ENCODE data around the gene TXNL1. TPM values are rescaled to one million over a fixed set of nuclear protein-coding genes. Genes with fewer than 3 reads are reported as not detected.
A peak's percentile ranks its signal among the peaks of the same experiment; 100 is the strongest.
"Not testable (repeated sequence)": the region's sequence is repeated elsewhere in the genome, so short reads cannot be mapped to it uniquely, and the experiment has no call there.

TXNL1 gene
- polyA plus RNA-seq, 4 donors = 94.3 to 131 (median 112) TPM

DNA sequence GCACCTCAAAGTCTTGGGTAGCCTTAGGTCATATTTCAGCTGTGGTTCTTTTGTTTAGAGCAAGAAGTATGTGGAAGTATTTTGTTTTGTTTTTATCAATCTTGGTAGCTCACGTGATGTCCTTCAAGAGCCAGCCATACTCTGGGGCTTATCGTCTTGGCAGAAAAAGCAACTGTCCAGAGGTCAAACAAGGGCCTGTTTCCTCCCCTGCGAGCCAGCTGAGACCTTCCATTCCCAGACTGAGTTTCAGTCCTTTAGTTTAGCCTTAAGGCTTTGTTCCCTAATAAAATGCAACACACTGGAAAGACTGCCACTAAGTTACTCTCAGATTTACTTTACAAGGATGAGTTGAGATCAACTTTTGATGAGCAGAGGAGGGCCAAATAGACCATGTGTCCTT lies 63.5 kb downstream of the TXNL1 start:
- DNase-seq (ENCODE audit: low read depth in 4 of 4, low spot score in 3 of 4) = no peak

DNA sequence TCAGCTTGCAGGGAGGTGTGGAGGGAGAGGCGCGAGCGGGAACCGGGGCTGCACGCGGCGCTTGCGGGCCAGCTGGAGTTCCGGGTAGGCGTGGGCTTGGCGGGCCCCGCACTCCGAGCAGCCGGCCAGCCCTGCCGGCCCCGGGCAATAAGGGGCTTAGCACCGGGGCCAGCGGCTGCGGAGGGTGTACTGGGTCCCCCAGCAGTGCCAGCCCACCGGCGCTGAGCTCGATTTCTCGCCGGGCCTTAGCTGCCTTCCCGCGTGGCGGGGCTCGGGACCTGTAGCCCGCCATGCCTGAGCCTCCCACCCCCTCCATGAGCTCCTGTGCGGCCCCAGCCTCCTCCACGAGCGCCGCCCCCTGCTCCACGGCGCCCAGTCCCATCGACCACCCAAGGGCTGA lies 66.1 kb downstream of the TXNL1 start:
- not testable (repeated sequence) for DNase-seq (ENCODE audit: low read depth in 4 of 4, low spot score in 3 of 4)

DNA sequence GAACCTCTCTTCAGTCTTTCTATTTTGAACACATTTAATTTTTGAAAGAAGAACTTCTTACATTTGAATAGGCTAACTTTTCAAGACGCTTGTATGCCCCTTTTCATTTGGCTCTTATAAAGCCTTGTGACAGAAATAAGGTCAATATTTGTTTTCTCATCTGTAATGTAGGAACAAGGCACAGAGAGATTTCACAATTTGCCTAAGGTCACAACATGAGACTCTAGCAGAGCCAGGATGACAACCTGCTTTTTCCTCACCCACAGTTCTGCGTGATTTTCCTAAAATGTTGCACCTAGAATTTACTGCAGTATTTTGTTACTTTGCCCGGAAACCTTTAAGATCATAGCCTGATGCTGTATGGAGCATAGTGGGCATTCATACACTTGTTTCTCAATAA lies 67.4 kb downstream of the TXNL1 start:
- no peak for DNase-seq (ENCODE audit: low read depth in 4 of 4, low spot score in 3 of 4)

DNA sequence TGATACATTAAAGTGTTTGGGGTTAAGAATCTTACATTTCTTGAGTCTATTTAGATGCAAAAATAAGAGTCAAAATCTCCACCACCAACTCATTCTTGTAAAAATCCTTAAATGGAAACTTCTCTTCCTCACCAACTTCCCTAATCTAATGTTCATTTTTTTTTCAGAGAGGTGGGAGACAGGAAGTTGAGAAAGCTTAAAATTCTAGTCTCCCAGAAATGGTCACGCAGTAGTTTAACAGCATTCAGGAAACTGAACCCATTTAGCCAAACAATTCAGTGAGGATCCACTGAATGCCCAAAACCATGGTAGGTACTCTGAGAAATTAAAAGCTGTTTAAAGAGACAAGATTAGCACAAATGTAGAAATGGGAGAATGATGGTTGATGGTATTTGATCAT lies 69.0 kb downstream of the TXNL1 start:
- no peak for DNase-seq (ENCODE audit: low read depth in 4 of 4, low spot score in 3 of 4)

DNA sequence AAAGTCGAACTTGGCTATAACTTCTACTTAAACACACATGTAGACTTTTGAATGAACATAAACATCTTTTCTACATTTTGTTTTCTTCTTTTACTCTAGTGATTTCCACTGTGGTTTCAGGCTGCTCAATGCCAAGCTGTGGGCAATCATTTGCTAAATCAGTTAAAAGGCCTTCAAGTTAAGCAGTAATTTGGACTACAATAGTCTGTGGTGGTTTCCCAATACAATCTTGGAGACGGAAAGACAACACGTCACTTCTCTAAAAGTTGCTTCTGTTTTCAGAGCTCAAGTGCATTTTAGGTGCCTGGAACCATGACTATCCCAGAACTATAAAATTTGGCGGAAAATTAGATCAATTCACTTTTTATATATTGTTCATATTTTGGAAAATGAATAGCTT lies 69.4 kb downstream of the TXNL1 start:
- DNase-seq (ENCODE audit: low read depth in 4 of 4, low spot score in 3 of 4) = no peak

DNA sequence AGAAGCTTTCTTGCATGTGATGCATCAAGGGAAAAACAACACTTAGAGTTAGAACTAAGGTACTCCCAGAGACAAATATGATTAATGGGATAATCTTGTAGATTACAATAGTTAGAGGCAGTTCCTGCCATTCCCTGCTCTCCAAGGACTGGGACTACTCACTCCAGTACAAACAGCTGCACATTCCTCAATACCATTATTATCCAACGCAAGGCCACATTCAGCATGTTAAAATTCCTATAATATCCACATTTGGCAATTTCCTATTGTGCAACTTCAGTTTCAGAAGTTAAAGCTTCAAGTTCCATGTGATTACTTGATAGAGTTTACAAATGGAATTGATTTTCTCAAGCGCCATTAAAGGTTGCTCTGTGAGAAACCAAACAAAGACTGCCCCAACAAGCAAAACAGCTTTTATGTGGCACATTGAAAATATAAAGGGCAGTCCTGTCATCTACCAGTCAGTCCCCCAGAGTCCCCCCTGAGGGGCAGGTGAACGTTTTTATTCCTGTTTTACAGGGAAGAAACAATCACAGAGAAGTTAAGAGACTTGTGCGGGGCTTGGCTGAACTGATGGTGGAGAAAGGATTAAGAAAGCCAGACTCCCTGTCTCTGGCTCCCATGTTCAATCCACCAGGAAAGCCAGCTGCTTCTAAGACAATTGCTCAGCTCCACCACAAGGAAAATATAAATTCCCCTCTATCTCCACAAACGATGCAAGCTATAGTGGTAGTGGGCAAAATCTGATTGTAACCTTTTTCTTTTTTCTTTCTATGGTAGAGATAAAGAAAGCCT lies 72.6 kb downstream of the TXNL1 start:
- no peak for DNase-seq (ENCODE audit: low read depth in 4 of 4, low spot score in 3 of 4)

DNA sequence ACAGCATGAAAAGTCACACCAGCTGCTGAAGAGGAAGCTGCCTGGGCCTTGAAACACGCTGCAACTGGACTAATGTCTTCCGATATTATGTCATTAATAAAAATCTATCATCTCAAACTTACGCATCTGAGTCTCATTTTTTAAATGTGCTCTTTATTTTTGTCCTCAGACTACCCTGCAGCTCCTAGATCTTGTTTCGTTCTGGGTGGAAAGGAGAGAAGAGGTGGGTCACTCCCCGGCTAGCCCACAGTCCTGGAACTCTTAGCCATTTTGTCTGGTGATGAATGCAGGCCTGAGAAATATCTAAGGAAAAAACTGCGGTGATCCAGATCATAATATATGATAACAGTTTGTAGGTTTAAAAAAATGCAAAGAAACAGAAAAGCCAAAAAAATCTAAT lies 73.3 kb downstream of the TXNL1 start:
- DNase-seq (ENCODE audit: low read depth in 4 of 4, low spot score in 3 of 4) = no peak

DNA sequence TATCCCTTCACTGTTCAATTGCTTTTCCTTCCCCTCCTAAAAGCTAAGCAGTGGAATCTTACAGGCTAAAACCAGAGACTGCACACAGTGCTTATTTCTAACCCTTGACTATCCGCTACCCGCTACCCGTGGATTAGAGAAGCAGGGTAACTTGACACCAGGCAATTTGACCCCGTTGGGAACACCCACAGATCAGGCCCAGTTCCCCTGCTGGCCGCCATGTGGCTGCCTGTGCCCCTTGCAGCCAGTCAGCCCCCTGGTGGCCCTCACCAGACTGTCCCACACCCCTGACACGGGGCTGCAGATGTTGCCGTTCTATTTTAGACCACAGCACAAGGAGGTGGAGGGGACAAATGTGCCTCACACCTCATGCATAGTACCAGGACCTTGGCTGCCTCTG lies 74.8 kb downstream of the TXNL1 start:
- DNase-seq (ENCODE audit: low read depth in 4 of 4, low spot score in 3 of 4) = peak in 1 of 4 donors; percentile 21

DNA sequence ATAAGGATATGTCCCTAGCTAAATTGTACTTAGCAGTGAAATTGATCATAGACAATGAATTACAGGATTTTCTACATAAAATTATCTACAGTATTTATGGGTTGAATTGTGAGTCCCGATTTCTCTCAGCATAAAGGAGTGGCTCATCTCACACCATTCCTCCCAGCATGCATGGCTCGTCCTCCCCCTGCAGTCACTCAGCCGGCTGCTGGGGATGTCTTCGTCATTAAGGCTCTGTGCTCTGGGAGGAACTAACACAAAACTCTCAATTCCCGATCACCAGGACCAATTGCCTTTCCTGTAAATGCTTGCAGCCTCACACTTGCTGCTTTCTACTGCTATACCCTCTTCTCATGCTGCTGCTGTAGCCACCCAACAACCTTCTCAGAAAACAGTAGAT lies 75.9 kb downstream of the TXNL1 start:
- no peak for DNase-seq (ENCODE audit: low read depth in 4 of 4, low spot score in 3 of 4)

DNA sequence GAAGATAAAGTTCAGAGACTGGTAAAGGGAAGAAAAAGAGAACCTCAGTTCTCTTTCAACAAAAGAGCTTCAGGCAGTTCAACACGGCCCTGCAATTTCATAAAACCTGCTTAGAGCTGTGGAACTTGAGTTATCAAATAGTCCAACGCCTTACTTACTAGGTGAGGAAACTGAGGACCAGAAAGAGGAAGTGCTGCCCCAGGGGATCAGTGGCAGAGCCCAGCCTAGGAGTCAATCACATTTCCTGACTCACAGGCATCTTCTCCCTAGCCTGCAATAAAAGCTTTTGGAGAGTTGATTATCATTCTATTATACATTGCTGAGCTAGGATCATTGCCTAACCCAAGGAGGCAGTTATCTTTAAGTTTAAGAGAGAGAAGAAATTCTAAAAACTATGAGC lies 77.4 kb downstream of the TXNL1 start:
- no peak for DNase-seq (ENCODE audit: low read depth in 4 of 4, low spot score in 3 of 4)

DNA sequence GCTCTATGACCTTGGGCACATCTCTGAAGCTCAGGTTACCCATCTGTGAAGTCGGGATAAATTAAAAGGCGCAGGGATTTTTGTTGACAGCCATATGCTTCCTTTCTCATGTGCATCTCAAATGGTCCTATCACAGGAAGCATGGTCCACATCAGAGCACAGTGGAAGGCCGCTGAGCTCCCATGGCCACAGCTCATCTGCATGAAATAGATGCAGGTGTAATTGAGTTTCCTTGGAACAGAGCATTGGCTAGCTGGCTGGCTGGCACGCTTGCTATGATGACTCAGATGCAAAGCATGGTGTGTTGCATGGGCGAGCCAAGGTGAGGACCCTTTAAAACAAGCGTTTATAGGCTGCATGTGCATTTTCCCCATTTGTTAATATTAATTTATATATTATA lies 79.3 kb downstream of the TXNL1 start:
- no peak for DNase-seq (ENCODE audit: low read depth in 4 of 4, low spot score in 3 of 4)

DNA sequence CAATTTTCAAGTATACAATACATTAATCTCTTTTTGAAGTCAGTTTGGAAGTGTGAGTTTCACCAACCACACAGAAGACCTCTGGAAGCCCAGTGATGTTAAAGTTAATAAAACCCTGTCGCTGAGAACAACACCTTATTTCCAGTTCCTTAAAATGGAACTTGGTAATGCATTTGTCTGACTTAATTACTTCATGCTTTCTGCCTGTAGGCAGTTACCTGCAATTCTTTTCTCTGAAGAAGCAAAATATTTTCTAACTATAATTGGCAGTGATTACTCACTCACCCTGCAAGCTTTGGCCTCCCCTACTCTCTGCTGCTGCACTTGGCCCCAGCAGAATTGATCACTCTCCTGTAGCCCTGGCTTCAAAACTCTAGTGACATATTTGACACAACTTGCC lies 81.5 kb downstream of the TXNL1 start:
- DNase-seq (ENCODE audit: low read depth in 4 of 4, low spot score in 3 of 4) = no peak

DNA sequence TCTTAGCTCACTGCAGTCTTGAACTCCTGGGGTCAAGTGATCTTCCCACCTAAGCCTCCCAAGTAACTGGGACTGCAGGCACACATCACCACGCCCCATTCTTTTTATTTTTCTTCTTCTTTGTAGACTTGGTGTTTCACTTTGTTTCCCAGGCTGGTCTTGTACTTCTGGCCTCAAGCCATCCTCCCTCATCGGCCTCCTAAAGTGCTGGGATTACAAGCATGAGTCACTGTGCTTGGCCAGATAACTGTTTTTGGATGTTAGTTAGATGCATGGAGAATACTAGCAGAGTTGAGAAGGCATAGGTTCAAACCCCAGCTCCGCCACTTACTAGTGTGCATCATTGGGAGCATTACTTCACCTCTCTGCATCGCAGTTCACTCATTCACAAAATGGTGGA lies 88.3 kb downstream of the TXNL1 start:
- no peak for DNase-seq (ENCODE audit: low read depth in 4 of 4, low spot score in 3 of 4)

Other genes starting within 250 kb of the TXNL1 start
- gene WDR7, start 12.8 kb upstream of the TXNL1 start, polyA plus RNA-seq (ENCODE audit: insufficient read length in 4 of 4) = 10 to 100 TPM; 11.1 to 14.6 (median 12.5) TPM